HG02973 (cell line): Measurements from ENCODE around the gene KDM5A.
"Not testable (repeated sequence)": the region's sequence is repeated elsewhere in the genome, so short reads cannot be mapped to it uniquely, and the experiment has no call there.

Experiments
- ATAC-seq: cut with Tn5 transposase; IDR thresholded peaks from one replicate; pipeline ENCODE4 v1.9.1; 2021; ENCODE audit warnings: moderate library complexity; ENCODE audit not compliant: unreplicated experiment

The KDM5A gene

GRCh38 chr12:241266-241665 is 147.9 kb downstream of the KDM5A start:
- no peak for ATAC-seq

DNA sequence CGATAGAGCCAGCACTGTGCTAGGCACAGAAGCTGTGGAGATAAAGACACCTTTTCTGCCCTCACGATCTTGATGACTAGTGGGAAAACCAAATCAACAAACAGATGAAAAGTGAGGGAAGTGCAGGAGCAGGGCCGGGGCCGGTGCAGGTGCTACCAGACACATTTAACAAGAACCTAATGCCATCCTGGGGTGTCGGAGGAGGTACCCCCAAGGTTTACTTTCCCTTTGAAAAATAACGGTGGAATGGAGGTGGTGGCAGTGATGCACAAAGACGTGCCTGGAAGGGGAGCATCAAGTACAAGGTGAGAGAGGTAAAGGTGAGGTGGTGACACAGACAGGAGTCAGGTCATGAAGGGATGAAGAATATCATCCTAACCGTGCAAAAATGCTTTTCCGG is 148.6 kb downstream of the KDM5A start:
- no peak for ATAC-seq

- ATAC-seq: no peak
Measured at GRCh38 chr12:238736-239398, 150.3 kb downstream of the KDM5A start.

- ATAC-seq: no peak
Measured at GRCh38 chr12:238116-238515, 151.0 kb downstream of the KDM5A start.

- no peak for ATAC-seq
Measured at GRCh38 chr12:237026-237815, 151.9 kb downstream of the KDM5A start.

GRCh38 chr12:236445-236844 is 152.7 kb downstream of the KDM5A start:
- ATAC-seq: no peak

GRCh38 chr12:235967-236366 is 153.2 kb downstream of the KDM5A start:
- ATAC-seq: not testable (repeated sequence)

GRCh38 chr12:234891-235415 is 154.2 kb downstream of the KDM5A start:
- no peak for ATAC-seq

DNA sequence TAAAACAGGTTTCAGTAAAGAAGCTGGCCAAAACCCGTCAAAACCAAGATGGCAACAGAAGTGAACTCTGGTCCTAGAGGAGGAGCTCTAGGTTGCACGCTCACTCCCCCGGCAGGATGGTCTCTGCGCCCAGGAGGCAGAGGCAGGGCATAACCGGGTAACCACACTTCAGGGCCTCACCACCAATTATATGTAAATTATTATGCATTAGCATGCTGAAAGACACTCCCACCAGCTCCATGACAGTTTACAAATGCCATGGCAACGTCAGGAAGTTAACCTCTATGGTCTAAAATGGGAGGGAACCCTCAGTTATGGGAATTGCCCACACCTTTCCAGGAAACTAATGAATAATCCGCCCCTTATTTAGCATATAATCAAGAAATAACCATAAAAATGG is 155.1 kb downstream of the KDM5A start:
- no peak for ATAC-seq

DNA sequence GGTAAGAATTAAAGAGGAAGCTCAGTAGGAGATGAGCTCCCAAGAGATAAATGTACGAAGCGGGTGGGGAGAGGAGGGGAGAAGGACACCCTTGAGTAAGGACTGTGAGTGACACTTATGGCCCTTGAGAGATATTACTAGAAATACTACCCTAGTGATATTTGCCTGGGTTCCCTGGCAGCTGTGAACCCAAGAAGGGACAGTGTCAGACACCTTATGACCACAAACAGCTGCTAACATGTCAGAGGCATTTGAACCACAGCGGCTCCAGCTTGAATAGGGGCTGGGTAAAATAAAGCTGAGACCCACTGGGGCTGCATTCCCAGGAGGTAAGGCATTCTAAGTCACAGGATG is 155.5 kb downstream of the KDM5A start:
- no peak for ATAC-seq

DNA sequence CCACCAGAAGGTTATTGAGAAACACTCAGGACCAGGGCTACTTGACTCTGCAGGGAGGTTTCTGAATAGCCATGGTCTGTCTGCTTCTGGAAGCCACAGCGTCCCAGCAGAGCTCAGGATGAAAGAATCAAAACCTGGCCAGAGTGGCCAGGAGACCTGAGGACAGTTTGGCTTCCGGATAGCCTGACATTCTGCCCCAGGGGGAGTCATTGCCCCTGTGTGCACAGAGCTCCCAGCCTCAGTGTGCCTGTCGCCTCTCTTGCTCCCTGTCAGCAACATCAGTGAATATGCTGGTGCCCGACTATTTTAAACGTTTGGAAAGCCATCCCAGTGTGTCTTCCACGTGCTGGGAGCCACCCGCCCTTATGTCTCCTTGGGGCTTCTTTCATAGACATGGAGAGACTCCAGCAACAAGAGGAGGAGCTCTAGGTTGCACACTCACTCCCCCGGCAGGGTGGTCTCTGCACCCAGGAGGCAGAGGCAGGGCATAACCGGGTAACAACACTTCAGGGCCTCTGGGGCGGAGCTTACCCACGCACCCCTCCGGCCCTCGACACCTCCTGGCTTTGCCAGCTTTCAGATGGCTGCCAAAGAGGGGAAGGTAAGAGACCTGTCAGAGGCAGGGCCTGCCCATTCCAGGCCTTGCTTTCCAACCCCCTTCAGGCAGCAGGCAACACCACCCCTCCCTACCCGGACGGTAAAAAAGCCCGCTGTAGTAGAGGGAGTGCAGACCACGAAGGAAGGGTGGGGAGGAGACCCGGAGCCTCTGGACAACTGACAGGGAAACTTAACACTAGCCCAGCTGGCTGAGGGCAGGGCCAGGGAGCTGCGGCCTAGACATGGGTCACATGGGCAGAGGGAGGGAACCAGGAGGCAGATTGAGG is 156.1 kb downstream of the KDM5A start:
- no peak for ATAC-seq

- no peak for ATAC-seq
Measured at GRCh38 chr12:230925-231671, 158.0 kb downstream of the KDM5A start.
